ENCODE data around the gene FGF13. TPM values are rescaled to one million over a fixed set of nuclear protein-coding genes. Genes with fewer than 3 reads are reported as not detected.

The FGF13 gene
- total and polyA plus RNA-seq, 11 donors: 0.44 to 3.3 (median 1.4) TPM

GRCh38 chrX:138740341-138740740, 28.8 kb upstream of the FGF13 start:
- H3K4me3 ChIP-seq: no peak overlapping the region
- WGBS, 4 donors: 60 to 90% (median 78%) methylated on average over 2 of the region's 2 CpGs
- no peaks in the 10 kb centered on the region for H3K4me1 ChIP-seq
- DNase-seq (no peak), ATAC-seq (no peak)
- no peaks in the 10 kb centered on the region for H3K9me3 ChIP-seq
- no peaks in the 10 kb centered on the region for H3K36me3 ChIP-seq
- intact Hi-C loops (cut with DNase I): loop anchor here in 6 of 10 donors (5.0 to 10.0 kb wide), 4 partner anchors 446 to 616 kb away; no protein-coding TSS in a partner anchor
- peaks cover 0 to 40% (median 0%) of the 10 kb centered on the region in 9 donors for H3K27me3 ChIP-seq
- TF ChIP-seq POLR2A (IDR thresholded peaks at IDR 0.05) (no peak), CTCF (IDR thresholded peaks at IDR 0.05) (no peak)
- H3K27ac ChIP-seq: no peak overlapping the region

DNA sequence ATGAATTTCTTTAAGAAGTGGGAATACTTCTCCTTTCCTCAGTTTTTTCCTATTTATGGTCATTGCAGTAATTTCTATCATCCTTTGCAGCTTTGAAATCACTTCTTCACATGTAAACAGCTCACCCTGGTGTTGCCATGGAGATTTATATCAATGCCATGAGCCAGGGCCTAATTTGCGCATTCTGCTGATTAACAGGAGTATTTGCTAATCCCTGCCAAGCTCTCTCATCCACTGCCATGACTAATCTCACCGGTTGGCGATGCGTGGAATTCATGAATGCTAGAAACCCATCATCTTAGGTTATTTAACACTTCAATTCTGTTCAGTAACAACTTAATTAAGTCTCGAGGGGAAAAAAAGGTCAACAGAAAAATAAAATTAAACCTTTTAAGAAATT, 11.8 kb upstream of the FGF13 start:
- WGBS, 4 donors: 72 to 91% (median 82%) methylated on average over 5 of the region's 5 CpGs
- TF ChIP-seq POLR2A (IDR thresholded peaks at IDR 0.05) (no peak), CTCF (IDR thresholded peaks at IDR 0.05) (no peak)
- DNase-seq (no peak), ATAC-seq (no peak)
- H3K4me3 ChIP-seq: no peak overlapping the region
- no peaks in the 10 kb centered on the region for H3K36me3 ChIP-seq
- H3K27me3 ChIP-seq: peaks cover 0 to 13% (median 0%) of the 10 kb centered on the region in 9 donors
- no peak overlapping the region for H3K27ac ChIP-seq
- intact Hi-C loops (cut with DNase I): no loop called here
- H3K9me3 ChIP-seq: no peaks in the 10 kb centered on the region
- H3K4me1 ChIP-seq: no peaks in the 10 kb centered on the region

DNA sequence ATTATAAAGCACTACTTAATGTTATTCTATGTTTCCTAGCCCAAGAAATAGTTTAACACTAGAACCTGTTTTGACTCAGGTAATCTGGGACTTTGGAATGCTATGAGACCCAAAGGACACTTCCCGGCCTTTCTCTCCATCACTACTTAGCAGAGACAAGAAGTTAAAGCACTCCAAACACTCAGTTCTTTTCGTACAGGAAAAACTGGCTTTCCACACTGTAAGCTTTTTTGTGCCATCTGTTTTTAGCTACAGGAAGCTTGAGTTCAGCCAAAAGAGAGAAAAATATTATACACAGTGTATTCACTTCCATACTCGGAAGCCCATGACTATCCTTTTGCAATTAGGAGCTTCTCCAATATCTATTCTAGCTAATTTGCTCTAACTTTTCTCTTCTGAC, 7.9 kb upstream of the FGF13 start:
- H3K4me3 ChIP-seq: no peak overlapping the region
- DNase-seq (no peak), ATAC-seq (no peak)
- H3K9me3 ChIP-seq: no peaks in the 10 kb centered on the region
- H3K27me3 ChIP-seq: peaks cover 0 to 18% (median 0%) of the 10 kb centered on the region in 9 donors
- H3K4me1 ChIP-seq: no peaks in the 10 kb centered on the region
- H3K36me3 ChIP-seq: no peaks in the 10 kb centered on the region
- TF ChIP-seq POLR2A (IDR thresholded peaks at IDR 0.05) (no peak), CTCF (IDR thresholded peaks at IDR 0.05) (no peak)
- WGBS, 4 donors: 45 to 57% (median 50%) methylated on average over 3 of the region's 3 CpGs
- intact Hi-C loops (cut with DNase I): loop anchor here in 1 of 10 donors (10.0 kb wide), 1 partner anchor 525 kb away; no protein-coding TSS in a partner anchor
- H3K27ac ChIP-seq: no peak overlapping the region

- no peaks in the 10 kb centered on the region for H3K9me3 ChIP-seq
- 39 to 89% (median 63%) methylated on average over 1 of the region's 1 CpG for WGBS, 4 donors
These were observed 7.4 kb upstream of the FGF13 start for GRCh38 chrX:138718941-138719340.

More at GRCh38 chrX:138718941-138719340, 7.4 kb upstream of the FGF13 start:
- Histone ChIP-seq H3K36me3 (no peaks in the 10 kb centered on the region), H3K27me3 (peaks cover 0 to 22% (median 0%) of the 10 kb centered on the region in 9 donors), H3K4me3 (no peak overlapping the region), H3K4me1 (no peaks in the 10 kb centered on the region), H3K27ac (no peak overlapping the region)
- ATAC-seq (no peak), DNase-seq (no peak)
- no peak for TF ChIP-seq CTCF (IDR thresholded peaks at IDR 0.05)
- TF ChIP-seq POLR2A (IDR thresholded peaks at IDR 0.05): no peak
- intact Hi-C loops (cut with DNase I): loop anchor here in 1 of 10 donors (10.0 kb wide), 1 partner anchor 524 kb away; no protein-coding TSS in a partner anchor

Measured in heart left ventricle (tissue), 16 donors.